Panc1 (cell line): ENCODE results near the gene LINGO1. TPM values are rescaled to one million over a fixed set of nuclear protein-coding genes. Genes with fewer than 3 reads are reported as not detected.

Source experiments
- ATAC-seq: fragments of 200-7000 bp; cut with Tn5 transposase; 2 replicates; pipeline ENCODE4 v1.9.1; 2020; ENCODE audit warnings: mild to moderate bottlenecking, moderate library complexity
- BruUV-seq: library from RNA; stranded (reverse); fragments of 400-500 nt; replicated peaks from 2 replicates; lab custom pipeline; 2021; lab: Mats Ljungman, UMichigan
- CTCF ChIA-PET: fragments of 300-600 bp; sonication (Branson Sonifier 250); formaldehyde crosslinking; loops from one replicate; lab custom pipeline; 2022; ENCODE audit warnings: antibody characterized with exemption; lab: Charles Lee
- POLR2A ChIA-PET: fragments of 300-600 bp; sonication (Branson Sonifier 250); formaldehyde crosslinking; loops from one replicate; lab custom pipeline; 2022; ENCODE audit warnings: antibody characterized with exemption; lab: Charles Lee
- DNase-seq: peaks from one replicate; pipeline ENCODE4 v3.0.0-alpha.2; 2010; ENCODE audit warnings: low read depth, low spot score
- H3K27ac ChIP-seq: 2 replicates; pipeline ENCODE4 v1.5.1; 2011; ENCODE audit warnings: mild to moderate bottlenecking, low read length, inconsistent platforms
- H3K27me3 ChIP-seq: fragments of 200-500 bp; sonication (Bioruptor generic); 2 replicates; pipeline ENCODE4 v1.6.0; 2014; ENCODE audit warnings: low read length, inconsistent platforms; ENCODE audit not compliant: control insufficient read depth, insufficient read depth
- H3K36me3 ChIP-seq: fragments of 200-500 bp; sonication (Bioruptor generic); 2 replicates; pipeline ENCODE4 v1.5.1; 2014; ENCODE audit warnings: inconsistent platforms, mild to moderate bottlenecking, low read length, moderate library complexity; ENCODE audit not compliant: control insufficient read depth, insufficient read depth
- H3K4me1 ChIP-seq: 2 replicates; pipeline ENCODE4 v1.5.1; 2011; ENCODE audit warnings: inconsistent platforms, mild to moderate bottlenecking, low read length, moderate library complexity; ENCODE audit not compliant: control insufficient read depth, insufficient read depth
- H3K4me3 ChIP-seq, 2 experiments: 2 replicates each; pipeline ENCODE4 v1.5.1; 2011 to 2012; ENCODE audit warnings: low read depth in 2 of 2, low read length in 2 of 2, mild to moderate bottlenecking in 2 of 2, inconsistent platforms in 1 of 2, moderate library complexity in 1 of 2
- H3K9me3 ChIP-seq: fragments of 200-500 bp; sonication (Bioruptor generic); 2 replicates; pipeline ENCODE4 v1.5.1; 2014; ENCODE audit warnings: low read depth, mild to moderate bottlenecking, inconsistent platforms, low read length, moderate library complexity; ENCODE audit not compliant: control insufficient read depth, insufficient read depth
- CTCF ChIP-seq: fragments of 450-650 bp; IDR thresholded peaks from 2 replicates; pipeline ENCODE4 v1.5.1; 2017; ENCODE audit warnings: mild to moderate bottlenecking
- POLR2AphosphoS5 ChIP-seq: IDR thresholded peaks from 2 replicates; pipeline ENCODE4 v1.6.1; 2012; ENCODE audit warnings: mild to moderate bottlenecking, low read depth, low read length, moderate library complexity
- REST ChIP-seq, 2 experiments: IDR thresholded peaks; 2 replicates each; pipeline ENCODE4 v1.6.1; 2011 to 2012; ENCODE audit warnings: low read depth in 2 of 2, control low read depth in 1 of 2, low read length in 1 of 2, mild to moderate bottlenecking in 1 of 2, moderate library complexity in 1 of 2; ENCODE audit not compliant: insufficient read depth in 1 of 2
- SIN3A ChIP-seq: IDR thresholded peaks from 2 replicates; pipeline ENCODE4 v1.6.1; 2012; ENCODE audit warnings: low read depth, mild to moderate bottlenecking, low read length, moderate library complexity, borderline replicate concordance; ENCODE audit not compliant: insufficient read depth
- TCF7L2 ChIP-seq: IDR thresholded peaks from 2 replicates; pipeline ENCODE4 v1.6.1; 2011; ENCODE audit warnings: mild to moderate bottlenecking, low read depth, low read length, inconsistent platforms
- in situ Hi-C: cut with HindIII; loops from 2 replicates; pipeline ENCODE4 v1.10.0; 2016; ENCODE audit warnings: low sequenced_read_pairs, low pct_unique_long_range_greater_than_20kb
- intact Hi-C: fragments of 100-400 bp; cut with micrococcal nuclease; formaldehyde crosslinking; loops from one replicate; pipeline ENCODE4 v1.10.0; 2022; ENCODE audit not compliant: unreplicated experiment
- total RNA-seq: library from RNA; stranded (reverse); gene quantifications from one replicate; pipeline ENCODE4 v1.2.1, GENCODE V29; 2021; ENCODE audit not compliant: unreplicated experiment

LINGO1 gene
- total RNA-seq, 1 experiment from 2014 or later, result 18.2 TPM

GRCh38 chr15:77608774-77609173, 23.9 kb downstream of the LINGO1 start:
- POLR2A ChIA-PET, result no interaction called here
- TF ChIP-seq REST (IDR thresholded peaks at IDR 0.05; ENCODE audit: insufficient read depth in 1 of 2, low read depth in 2 of 2, low read length in 1 of 2) (no peak), TCF7L2 (no peak), SIN3A (no peak), CTCF (no peak), POLR2AphosphoS5 (no peak)
- Histone ChIP-seq H3K4me3 (no peak overlapping the region), H3K36me3 (no peaks in the 10 kb centered on the region), H3K27ac (0 out of 2 replicates have a peak overlapping the region, but pooled peaks have one; percentile 57), H3K4me1 (peaks cover 31% of the 10 kb centered on the region; the same call in 1 of the 2 replicates), H3K27me3 (no peaks in the 10 kb centered on the region), H3K9me3 (no peaks in the 10 kb centered on the region)
- intact Hi-C loops, result no loop called here
- ATAC-seq, result no peak
- no peak for DNase-seq
- BruUV-seq, result no TSS peak
- in situ Hi-C loops, result no loop called here
- CTCF ChIA-PET, result interaction anchor here (1.4 kb wide), 1 partner anchor 9 kb away, joined by 4 read pairs; no protein-coding TSS in a partner anchor

- H3K27me3 ChIP-seq, result no peaks in the 10 kb centered on the region
- CTCF ChIA-PET, result interaction anchor here (0.6 to 1.4 kb wide), 2 partner anchors 10 to 11 kb away, joined by 3 to 4 read pairs; no protein-coding TSS in a partner anchor
- in situ Hi-C loops (no loop called here), intact Hi-C loops (no loop called here)
- no peak for TF ChIP-seq SIN3A
- no peak for TF ChIP-seq TCF7L2
- no peak for TF ChIP-seq POLR2AphosphoS5
- TF ChIP-seq REST (IDR thresholded peaks at IDR 0.05; ENCODE audit: insufficient read depth in 1 of 2, low read depth in 2 of 2, low read length in 1 of 2), result no peak
- no peak for TF ChIP-seq CTCF
- ATAC-seq, result no peak
- DNase-seq, result no peak
- peak overlapping the region; percentile 57; the same call in 1 of the 2 replicates for H3K27ac ChIP-seq
- POLR2A ChIA-PET, result no interaction called here
- BruUV-seq, result no TSS peak
- H3K36me3 ChIP-seq, result no peaks in the 10 kb centered on the region
- H3K4me1 ChIP-seq, result peaks cover 31% of the 10 kb centered on the region; the same call in 1 of the 2 replicates
- H3K4me3 ChIP-seq, result no peak overlapping the region
- no peaks in the 10 kb centered on the region for H3K9me3 ChIP-seq
These were observed 24.8 kb downstream of the LINGO1 start for GRCh38 chr15:77607894-77608261.
